ENCODE measurements around the gene LYPD4.

LYPD4 gene

DNA sequence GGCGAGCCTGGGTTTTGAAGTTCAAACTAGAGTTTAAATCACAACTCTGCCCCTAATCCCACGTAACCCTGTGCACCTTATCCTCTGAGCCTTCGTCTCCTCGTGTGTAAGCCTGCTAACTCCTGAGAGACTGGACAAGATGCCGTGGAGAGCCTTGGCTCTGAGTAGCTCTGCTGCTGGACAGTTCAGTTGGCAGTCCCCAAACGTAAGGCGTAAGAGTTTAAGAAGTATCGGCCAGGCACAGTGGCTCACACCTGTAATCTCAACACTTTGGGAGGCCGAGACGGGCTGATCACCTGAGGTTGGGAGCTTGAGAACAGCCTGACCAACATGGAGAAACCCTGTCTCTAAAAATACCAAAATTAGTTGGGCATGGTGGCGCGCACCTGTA, 27.9 kb upstream of the LYPD4 start:
- TF ChIP-seq, protein P1, sequence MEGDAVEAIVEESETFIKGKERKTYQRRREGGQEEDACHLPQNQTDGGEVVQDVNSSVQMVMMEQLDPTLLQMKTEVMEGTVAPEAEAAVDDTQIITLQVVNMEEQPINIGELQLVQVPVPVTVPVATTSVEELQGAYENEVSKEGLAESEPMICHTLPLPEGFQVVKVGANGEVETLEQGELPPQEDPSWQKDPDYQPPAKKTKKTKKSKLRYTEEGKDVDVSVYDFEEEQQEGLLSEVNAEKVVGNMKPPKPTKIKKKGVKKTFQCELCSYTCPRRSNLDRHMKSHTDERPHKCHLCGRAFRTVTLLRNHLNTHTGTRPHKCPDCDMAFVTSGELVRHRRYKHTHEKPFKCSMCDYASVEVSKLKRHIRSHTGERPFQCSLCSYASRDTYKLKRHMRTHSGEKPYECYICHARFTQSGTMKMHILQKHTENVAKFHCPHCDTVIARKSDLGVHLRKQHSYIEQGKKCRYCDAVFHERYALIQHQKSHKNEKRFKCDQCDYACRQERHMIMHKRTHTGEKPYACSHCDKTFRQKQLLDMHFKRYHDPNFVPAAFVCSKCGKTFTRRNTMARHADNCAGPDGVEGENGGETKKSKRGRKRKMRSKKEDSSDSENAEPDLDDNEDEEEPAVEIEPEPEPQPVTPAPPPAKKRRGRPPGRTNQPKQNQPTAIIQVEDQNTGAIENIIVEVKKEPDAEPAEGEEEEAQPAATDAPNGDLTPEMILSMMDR (conservative IDR thresholded peaks at IDR 0.05; ENCODE audit: low read depth, low read length), result no peak
- H3K4me3 ChIP-seq (ENCODE audit: low read depth, low read length), result no peak overlapping the region
- DNase-seq (ENCODE audit: low read depth), result no peak

GRCh38 chr19:41871573-41872383, 27.3 kb upstream of the LYPD4 start:
- no peak overlapping the region for H3K4me3 ChIP-seq (ENCODE audit: low read depth, low read length)
- TF ChIP-seq, protein P1 (conservative IDR thresholded peaks at IDR 0.05; ENCODE audit: low read depth, low read length), result no peak
- DNase-seq (ENCODE audit: low read depth), result no peak

- DNase-seq (ENCODE audit: low read depth), result peak; percentile 30
- H3K4me3 ChIP-seq (ENCODE audit: low read depth, low read length), result no peak overlapping the region
- TF ChIP-seq, protein P1 (conservative IDR thresholded peaks at IDR 0.05; ENCODE audit: low read depth, low read length), result no peak
Measured at GRCh38 chr19:41870401-41870873, 26.0 kb upstream of the LYPD4 start.

DNA sequence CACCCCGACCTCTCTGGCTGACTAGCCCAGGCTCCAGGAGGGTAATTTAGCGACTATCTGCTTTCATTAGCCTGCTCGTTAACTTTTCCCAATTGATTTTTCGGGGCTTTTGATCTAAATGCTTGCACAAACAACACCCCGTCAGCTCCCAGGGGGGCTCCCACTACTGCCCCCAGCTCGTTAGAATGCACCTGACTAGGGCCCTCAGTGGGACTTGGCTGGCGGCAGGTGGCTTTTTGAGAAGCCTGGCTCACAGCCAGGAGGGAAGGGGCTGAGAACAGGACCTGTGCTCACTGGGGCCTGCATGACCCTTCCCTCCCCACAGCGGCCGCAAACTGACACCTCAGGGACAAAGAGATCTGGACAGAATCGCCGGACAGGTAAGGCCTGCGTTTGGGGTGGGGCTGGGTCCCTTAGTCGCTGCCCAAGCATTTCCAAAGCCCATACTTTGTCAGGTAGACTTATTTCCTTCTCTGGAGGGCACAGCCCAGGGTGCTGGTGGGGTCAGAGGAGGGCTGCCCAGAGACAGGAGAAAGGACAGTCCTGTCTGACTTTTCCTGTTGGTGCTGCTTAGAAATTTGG, 25.0 kb upstream of the LYPD4 start:
- no peak for DNase-seq (ENCODE audit: low read depth)
- TF ChIP-seq, protein P1 (conservative IDR thresholded peaks at IDR 0.05; ENCODE audit: low read depth, low read length), result no peak
- H3K4me3 ChIP-seq (ENCODE audit: low read depth, low read length), result no peak overlapping the region

GRCh38 chr19:41868989-41869300, 24.5 kb upstream of the LYPD4 start:
- H3K4me3 ChIP-seq (ENCODE audit: low read depth, low read length), result no peak overlapping the region
- no peak for DNase-seq (ENCODE audit: low read depth)
- TF ChIP-seq, protein P1 (conservative IDR thresholded peaks at IDR 0.05; ENCODE audit: low read depth, low read length), result no peak

DNA sequence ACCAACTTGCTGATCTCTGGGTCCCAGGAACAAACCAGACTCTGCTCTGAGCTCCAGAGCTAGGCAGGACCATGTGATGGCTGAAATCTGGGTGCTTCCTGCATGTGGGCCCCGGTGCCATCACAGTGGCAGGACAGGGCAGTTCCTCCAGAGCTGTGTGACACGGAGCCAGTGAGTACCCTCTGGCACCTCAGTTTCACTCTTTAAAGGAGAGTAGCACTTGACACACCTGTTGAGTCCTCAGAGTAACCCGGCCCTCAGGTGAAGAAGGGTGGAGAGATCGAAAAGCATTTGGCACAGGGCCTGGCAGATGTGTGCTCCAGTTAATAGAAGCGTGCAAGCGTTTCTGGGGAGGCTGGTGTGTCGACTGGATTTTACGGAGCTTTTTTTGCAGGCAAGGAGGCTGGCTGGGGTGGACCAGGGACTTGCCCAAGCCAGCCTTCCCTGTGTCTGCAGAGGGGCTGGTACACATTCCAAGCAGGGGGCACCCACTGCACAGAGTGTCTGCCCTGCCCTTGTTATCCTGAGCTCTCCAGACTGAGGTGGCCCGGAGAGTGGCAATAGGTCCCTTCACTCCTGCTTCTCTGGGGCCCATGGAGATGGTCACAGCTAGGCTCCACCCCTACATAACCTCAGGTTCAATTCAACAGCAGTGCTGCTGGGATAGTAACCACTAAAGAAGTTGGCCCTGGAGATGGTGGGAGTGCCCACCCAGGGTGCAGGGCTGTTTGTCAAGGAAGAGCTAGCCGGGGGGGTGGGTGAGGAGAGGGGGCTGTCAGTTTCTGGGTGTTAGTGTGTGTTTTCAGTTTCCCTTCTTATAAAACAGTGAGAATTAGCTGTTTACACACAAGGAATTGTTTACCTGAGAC, 23.9 kb upstream of the LYPD4 start:
- no peak overlapping the region for H3K4me3 ChIP-seq (ENCODE audit: low read depth, low read length)
- TF ChIP-seq, protein P1 (conservative IDR thresholded peaks at IDR 0.05; ENCODE audit: low read depth, low read length), result no peak
- DNase-seq (ENCODE audit: low read depth), result no peak

Measured in choroid plexus epithelial cell (primary cell).